ENCODE measurements around the gene TMEM244.

TMEM244 gene

DNA sequence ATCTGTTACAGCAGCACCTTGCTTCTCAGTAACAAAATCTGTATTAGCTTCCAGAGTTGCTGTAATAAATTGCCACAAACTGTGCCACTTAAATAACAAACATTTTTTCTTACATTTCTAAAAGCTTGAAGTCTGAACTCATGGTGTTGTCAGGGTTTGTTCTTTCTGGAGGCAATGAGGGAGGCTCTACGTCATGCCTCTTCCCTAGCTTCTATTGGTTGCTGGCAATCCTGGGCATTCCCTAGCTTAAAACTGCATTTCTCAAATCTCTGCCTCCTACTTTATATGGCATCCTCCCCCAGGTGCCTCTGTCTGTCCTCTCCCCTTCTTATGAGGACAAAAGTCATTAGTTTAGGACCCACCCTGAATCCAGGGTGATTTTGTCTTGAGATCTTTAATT, 41.6 kb upstream of the TMEM244 start:
- DNase-seq: no peak
- TF ChIP-seq, protein P1, sequence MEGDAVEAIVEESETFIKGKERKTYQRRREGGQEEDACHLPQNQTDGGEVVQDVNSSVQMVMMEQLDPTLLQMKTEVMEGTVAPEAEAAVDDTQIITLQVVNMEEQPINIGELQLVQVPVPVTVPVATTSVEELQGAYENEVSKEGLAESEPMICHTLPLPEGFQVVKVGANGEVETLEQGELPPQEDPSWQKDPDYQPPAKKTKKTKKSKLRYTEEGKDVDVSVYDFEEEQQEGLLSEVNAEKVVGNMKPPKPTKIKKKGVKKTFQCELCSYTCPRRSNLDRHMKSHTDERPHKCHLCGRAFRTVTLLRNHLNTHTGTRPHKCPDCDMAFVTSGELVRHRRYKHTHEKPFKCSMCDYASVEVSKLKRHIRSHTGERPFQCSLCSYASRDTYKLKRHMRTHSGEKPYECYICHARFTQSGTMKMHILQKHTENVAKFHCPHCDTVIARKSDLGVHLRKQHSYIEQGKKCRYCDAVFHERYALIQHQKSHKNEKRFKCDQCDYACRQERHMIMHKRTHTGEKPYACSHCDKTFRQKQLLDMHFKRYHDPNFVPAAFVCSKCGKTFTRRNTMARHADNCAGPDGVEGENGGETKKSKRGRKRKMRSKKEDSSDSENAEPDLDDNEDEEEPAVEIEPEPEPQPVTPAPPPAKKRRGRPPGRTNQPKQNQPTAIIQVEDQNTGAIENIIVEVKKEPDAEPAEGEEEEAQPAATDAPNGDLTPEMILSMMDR (IDR thresholded peaks at IDR 0.05; ENCODE audit: low read depth, low read length, missing control alignments): no peak
- in situ Hi-C loops (cut with HindIII; ENCODE audit: low pct_ligation_motif_present, low sequenced_read_pairs): no loop called here
- H3K4me3 ChIP-seq (ENCODE audit: low read depth, low read length): no peak overlapping the region
- no peaks in the 10 kb centered on the region for H3K27me3 ChIP-seq (replicated peaks)
- H3K36me3 ChIP-seq (replicated peaks): no peaks in the 10 kb centered on the region
- no peak overlapping the region for H3K27ac ChIP-seq

DNA sequence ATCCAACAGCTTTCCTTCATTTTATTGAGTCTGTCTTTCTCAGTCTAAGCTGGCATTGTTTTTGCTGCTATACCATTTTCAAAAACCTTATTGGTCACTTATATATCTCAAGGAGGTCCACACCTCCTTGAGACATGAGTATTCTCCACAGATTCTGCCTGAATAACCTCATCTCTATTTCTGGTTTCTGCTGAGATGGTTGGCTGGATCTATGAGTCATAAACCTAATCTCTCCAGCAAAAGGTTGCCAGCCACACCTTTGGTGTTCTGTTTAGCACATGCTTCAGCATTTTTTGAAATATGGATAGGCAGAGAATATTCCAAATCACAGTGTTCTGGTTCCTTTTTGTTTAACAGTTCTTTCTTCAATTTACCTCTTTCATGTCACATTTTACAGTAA, 40.8 kb upstream of the TMEM244 start:
- no peaks in the 10 kb centered on the region for H3K36me3 ChIP-seq (replicated peaks)
- H3K27ac ChIP-seq: no peak overlapping the region
- H3K4me3 ChIP-seq (ENCODE audit: low read depth, low read length): no peak overlapping the region
- H3K27me3 ChIP-seq (replicated peaks): no peaks in the 10 kb centered on the region
- in situ Hi-C loops (cut with HindIII; ENCODE audit: low pct_ligation_motif_present, low sequenced_read_pairs): no loop called here
- DNase-seq: peak; percentile 24
- TF ChIP-seq, protein P1 (IDR thresholded peaks at IDR 0.05; ENCODE audit: low read depth, low read length, missing control alignments): no peak

DNA sequence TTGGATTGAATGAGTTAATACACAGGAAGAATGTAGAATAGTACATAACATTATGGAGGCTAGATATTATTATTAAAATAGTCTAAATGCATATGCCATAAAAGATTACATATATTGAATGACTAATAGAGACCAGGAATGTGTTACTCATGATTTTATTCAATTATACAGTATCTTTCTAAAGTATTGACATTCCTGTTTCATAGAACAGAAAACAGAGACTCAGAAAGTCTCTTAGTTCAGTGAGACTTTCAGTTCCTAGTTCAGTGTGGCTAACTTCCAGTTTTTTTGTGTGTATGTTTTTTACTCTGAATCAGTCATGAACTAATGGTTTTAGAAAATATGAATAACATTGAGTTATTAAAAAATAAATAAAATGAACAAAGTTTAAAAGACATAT, 34.6 kb upstream of the TMEM244 start:
- TF ChIP-seq, protein P1 (IDR thresholded peaks at IDR 0.05; ENCODE audit: low read depth, low read length, missing control alignments): no peak
- Histone ChIP-seq H3K27ac (no peak overlapping the region), H3K36me3 (replicated peaks) (no peaks in the 10 kb centered on the region), H3K27me3 (replicated peaks) (no peaks in the 10 kb centered on the region), H3K4me3 (ENCODE audit: low read depth, low read length) (no peak overlapping the region)
- no peak for DNase-seq
- in situ Hi-C loops (cut with HindIII; ENCODE audit: low pct_ligation_motif_present, low sequenced_read_pairs): no loop called here

DNA sequence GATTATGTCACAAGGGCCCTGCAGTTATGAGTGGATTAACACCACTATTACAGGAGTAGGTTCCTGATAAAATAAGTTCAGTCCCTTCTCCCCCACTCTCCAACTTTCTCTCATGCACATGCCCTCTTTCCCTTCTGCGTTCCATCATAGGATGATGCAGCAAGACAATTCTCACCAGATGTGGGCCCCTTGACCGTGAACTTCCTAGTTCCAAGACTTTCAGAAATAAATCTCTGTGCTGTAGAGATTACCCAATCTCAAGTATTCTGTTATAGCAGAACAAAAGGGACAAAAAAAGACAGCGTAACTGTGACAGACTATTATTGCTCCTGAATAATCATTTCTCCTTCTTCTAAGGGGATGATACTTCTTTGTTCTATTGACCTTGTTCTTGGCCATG, 33.8 kb upstream of the TMEM244 start:
- H3K27me3 ChIP-seq (replicated peaks): no peaks in the 10 kb centered on the region
- TF ChIP-seq, protein P1 (IDR thresholded peaks at IDR 0.05; ENCODE audit: low read depth, low read length, missing control alignments): no peak
- no peak for DNase-seq
- in situ Hi-C loops (cut with HindIII; ENCODE audit: low pct_ligation_motif_present, low sequenced_read_pairs): no loop called here
- no peak overlapping the region for H3K4me3 ChIP-seq (ENCODE audit: low read depth, low read length)
- H3K27ac ChIP-seq: no peak overlapping the region
- no peaks in the 10 kb centered on the region for H3K36me3 ChIP-seq (replicated peaks)

DNA sequence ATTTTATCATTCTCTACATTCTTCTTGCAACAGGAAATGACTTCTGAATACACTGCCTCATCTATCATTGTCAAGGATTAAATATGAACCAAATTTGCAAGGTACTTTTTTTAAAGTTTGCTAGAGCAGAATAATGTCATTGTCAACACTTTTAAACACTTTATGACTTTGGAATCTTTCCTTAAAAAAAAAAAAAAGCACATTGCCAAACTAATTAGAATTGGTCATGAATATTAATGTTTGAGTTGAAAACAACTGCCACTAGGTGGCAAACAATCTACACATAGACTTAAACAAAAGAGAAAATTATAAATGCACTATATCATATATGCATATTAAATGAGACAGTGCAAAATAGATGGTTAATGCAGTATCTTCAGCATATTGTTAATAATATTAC, 32.5 kb upstream of the TMEM244 start:
- Histone ChIP-seq H3K27ac (no peak overlapping the region), H3K27me3 (replicated peaks) (no peaks in the 10 kb centered on the region), H3K36me3 (replicated peaks) (no peaks in the 10 kb centered on the region), H3K4me3 (ENCODE audit: low read depth, low read length) (no peak overlapping the region)
- DNase-seq: no peak
- in situ Hi-C loops (cut with HindIII; ENCODE audit: low pct_ligation_motif_present, low sequenced_read_pairs): no loop called here
- TF ChIP-seq, protein P1 (IDR thresholded peaks at IDR 0.05; ENCODE audit: low read depth, low read length, missing control alignments): no peak

DNA sequence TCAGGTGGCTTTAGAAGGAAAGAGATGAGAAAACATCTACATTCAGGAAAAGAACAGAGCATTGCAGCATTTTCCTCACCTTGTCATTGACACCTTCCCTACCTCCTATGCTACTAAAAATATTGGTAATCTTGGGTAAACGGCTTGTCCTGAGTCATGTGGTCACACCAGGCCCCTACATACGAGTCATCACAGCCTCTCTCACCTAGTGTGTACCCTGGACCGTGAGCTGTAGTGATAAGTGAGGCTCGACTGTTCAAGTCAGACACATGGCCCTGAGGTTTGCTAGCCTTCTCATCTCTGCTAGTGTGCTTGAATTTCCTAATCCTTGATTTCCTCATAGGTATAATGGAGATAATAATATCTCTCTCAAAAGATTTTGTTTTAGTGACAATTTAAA, 29.6 kb upstream of the TMEM244 start:
- in situ Hi-C loops (cut with HindIII; ENCODE audit: low pct_ligation_motif_present, low sequenced_read_pairs): no loop called here
- Histone ChIP-seq H3K36me3 (replicated peaks) (no peaks in the 10 kb centered on the region), H3K27ac (peak overlapping the region; percentile 53), H3K4me3 (ENCODE audit: low read depth, low read length) (no peak overlapping the region), H3K27me3 (replicated peaks) (no peaks in the 10 kb centered on the region)
- TF ChIP-seq, protein P1 (IDR thresholded peaks at IDR 0.05; ENCODE audit: low read depth, low read length, missing control alignments): no peak
- DNase-seq: peak; percentile 6
